Measurements from ENCODE around the gene PLEKHN1.

Gene PLEKHN1, protein sequence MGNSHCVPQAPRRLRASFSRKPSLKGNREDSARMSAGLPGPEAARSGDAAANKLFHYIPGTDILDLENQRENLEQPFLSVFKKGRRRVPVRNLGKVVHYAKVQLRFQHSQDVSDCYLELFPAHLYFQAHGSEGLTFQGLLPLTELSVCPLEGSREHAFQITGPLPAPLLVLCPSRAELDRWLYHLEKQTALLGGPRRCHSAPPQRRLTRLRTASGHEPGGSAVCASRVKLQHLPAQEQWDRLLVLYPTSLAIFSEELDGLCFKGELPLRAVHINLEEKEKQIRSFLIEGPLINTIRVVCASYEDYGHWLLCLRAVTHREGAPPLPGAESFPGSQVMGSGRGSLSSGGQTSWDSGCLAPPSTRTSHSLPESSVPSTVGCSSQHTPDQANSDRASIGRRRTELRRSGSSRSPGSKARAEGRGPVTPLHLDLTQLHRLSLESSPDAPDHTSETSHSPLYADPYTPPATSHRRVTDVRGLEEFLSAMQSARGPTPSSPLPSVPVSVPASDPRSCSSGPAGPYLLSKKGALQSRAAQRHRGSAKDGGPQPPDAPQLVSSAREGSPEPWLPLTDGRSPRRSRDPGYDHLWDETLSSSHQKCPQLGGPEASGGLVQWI

GRCh38 chr1:966135-966703 is at the start of gene PLEKHN1:
Gene PLEKHN1 (plus strand): TSS chr1:966482. CDS start chr1:966532, 50 bp downstream.
- FAIRE-seq = no peak

GRCh38 chr1:917076-917459 is 49.2 kb upstream of the PLEKHN1 start:
- no peak for FAIRE-seq

DNA sequence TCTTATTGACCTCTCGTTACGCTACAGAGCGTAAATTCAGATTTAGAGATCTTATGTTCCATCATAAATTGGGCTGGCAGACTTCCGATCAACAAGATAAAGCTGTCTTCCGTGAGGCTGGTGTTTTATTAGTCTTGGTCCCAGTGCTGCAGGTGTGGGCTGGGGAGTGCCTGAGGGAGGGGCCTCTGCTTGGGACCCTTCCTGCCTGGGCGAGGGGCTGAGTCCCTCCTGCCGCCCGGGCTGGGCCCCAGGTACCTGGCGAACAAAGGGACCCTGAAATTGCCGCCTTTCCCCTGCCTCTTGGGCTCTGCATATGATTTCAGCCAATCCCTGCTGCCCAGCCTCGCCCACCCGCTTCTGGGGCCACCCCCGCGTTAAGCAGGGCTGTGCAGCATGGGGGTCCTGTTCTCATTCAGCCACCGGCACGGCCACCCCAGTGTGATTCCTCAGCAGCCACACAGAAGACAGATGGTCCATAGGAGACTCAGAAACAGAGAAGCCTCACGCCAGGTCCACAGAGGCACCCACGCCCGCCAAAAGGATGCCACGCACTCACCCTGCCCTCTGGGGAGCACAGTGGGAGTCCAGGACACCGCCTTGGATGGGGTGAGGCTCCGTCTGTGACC is 48.7 kb upstream of the PLEKHN1 start:
- no peak for FAIRE-seq

DNA sequence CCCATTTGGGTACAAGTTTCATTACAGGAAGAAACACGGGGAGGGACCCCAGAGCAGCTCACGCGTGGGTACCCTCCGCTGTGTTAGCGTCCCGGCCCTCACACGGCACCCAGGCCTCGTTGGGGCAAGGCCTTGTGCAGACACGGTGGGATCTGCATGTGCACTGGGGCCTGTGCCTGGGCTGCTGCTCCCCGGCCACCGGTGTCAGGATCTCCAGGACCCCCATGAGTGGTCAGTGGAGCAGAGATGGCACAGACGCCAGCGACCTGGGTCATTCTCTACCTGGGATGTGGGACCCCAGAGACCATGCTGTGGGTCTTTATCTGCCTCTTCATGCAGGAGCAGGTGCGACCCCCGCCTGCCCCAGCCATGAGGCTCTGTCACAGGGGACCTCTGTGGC is 47.9 kb upstream of the PLEKHN1 start:
- FAIRE-seq = no peak

GRCh38 chr1:918843-919242 is 47.4 kb upstream of the PLEKHN1 start:
- no peak for FAIRE-seq

GRCh38 chr1:919271-919872 is 46.9 kb upstream of the PLEKHN1 start:
- FAIRE-seq = no peak

DNA sequence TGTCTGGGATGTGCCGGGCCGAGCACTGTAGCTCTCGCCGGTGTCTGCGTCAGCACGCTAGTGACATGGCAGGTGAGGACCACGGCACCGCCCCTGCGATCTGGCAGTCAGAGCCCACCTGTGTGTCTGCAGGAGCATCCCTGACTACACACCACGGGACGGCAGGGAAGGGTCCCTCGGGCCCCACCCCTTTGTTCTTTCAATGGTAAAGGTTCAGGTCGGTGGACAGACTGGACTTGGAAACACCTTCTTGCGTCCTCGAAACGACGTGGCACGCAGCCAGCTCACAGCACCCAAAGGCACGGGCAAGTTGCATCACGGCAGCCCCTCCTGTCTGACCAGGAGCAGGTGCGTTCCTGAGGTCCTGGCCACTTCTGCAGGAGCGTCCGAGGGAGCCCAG is 46.3 kb upstream of the PLEKHN1 start:
- FAIRE-seq = no peak

DNA sequence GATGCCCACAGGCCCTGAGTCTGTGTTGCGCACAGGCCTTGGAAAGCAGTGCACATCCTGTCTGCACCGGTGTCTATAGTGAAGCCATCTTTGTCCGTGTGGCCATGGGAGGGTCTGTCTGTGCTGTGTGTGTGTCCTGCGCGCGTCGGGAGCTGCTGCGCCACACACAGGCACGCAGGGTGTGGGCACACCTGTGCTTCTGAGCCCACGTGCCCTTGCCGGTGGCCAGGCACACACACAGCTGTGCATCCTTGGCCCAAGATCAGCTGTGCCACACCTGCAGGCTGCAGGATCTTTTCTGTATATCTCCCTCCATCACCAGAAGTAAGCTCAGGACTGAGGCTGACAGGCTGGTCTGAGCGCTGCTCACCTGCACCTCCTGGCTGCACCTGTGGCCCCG is 45.8 kb upstream of the PLEKHN1 start:
- no peak for FAIRE-seq

GRCh38 chr1:921011-921837 is 45.1 kb upstream of the PLEKHN1 start:
- FAIRE-seq = no peak

- FAIRE-seq = no peak
These were observed 42.9 kb upstream of the PLEKHN1 start, which contains the start of gene SAMD11 for GRCh38 chr1:923131-923990. Gene SAMD11 (plus strand): TSS chr1:923923. CDS start chr1:924432, 509 bp downstream.

DNA sequence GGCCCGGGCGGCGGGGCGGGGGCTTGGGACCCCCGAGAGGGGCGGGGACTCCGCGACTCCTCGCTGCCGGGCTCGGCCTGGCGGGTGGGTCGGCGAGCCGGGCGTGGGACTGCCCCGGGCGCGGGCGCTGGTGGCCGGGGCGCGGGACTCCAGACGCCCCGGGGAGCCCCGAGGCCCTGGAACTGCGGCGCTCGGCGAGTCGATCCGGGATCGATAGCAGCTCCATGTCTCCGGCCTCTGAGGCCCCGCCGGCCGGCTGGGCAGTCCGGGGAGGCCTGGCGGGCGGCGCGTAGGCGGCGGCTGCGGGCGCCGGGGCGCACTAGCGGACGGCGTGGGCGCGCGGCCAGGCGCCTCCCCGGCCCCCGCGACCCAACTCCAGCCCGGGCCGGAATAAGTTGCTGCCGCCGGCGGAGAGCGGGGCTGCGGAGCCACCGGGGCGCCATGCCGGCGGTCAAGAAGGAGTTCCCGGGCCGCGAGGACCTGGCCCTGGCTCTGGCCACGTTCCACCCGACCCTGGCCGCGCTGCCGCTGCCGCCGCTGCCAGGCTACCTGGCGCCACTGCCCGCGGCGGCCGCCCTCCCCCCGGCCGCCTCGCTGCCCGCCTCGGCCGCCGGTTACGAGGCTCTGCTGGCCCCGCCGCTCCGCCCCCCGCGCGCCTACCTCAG is 42.2 kb upstream of the PLEKHN1 start:
- no peak for FAIRE-seq

DNA sequence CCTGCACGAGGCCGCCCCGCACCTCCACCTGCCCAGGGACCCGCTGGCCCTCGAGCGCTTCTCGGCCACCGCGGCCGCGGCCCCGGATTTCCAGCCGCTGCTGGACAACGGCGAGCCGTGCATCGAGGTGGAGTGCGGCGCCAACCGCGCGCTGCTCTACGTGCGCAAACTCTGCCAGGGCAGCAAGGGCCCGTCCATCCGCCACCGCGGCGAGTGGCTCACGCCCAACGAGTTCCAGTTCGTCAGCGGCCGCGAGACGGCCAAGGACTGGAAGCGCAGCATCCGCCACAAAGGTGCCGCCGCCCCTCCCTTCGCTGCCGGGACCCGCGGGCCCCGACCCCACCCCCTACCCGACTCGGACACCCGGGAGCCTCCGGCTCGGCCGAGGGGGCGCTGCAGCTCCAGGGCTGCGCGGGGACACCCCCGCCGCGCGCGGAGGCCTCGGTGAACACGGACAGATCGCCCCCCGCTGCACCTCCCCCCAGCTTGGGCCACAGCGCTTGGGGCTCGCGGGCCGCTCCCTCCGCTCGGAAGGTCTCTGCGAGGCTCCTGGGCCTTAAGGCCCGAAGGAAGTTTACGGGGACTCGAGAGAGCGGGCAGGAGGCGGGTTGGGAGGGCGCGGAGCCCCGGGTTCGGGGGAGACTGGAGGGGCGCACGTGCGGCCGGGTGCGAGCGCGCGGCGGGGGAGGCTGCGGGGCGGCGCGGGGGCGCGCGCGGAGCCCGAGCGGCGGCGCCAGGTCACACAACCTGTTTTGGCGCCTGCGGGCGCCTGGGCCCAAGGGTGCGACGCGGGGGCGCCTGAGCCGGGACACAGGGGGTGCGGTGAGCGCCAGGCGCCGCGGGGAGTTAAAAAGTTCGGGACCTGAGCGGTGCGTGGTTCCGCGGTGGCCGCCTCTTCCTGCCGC is 41.4 kb upstream of the PLEKHN1 start:
- no peak for FAIRE-seq

DNA sequence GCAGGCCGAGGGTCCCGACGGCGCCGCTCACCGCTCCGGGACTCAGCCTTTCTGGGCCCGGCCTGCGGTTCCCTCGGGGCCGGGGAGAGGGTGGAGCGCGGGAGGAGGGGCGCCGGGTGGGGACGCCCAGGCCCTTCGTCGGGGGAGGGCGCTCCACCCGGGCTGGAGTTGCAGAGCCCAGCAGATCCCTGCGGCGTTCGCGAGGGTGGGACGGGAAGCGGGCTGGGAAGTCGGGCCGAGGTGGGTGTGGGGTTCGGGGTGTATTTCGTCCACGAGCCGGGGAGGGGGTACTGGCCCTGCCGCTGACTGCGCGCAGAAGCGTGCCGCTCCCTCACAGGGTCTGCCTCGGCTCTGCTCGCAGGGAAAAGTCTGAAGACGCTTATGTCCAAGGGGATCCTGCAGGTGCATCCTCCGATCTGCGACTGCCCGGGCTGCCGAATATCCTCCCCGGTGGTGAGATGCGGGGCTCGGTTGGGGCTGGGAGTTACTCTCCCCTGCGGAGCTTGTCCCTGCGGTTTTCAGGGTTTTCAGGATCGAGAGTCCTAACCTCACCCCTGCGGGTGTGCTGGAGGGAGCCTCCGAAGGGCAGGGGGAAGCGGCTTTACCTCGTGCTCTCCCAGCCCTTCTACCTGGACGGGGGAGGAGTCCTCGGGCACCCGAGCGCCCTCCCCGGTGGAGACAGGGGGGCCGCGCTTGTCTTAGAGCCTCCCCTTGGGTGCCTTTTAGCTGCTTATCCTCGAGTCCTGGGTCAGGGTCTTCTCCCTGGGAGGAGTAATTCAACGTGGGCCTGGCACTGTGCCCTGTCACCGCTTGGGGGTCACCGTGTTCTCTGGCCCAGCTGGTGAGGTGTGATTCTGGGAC is 40.5 kb upstream of the PLEKHN1 start:
- no peak for FAIRE-seq

DNA sequence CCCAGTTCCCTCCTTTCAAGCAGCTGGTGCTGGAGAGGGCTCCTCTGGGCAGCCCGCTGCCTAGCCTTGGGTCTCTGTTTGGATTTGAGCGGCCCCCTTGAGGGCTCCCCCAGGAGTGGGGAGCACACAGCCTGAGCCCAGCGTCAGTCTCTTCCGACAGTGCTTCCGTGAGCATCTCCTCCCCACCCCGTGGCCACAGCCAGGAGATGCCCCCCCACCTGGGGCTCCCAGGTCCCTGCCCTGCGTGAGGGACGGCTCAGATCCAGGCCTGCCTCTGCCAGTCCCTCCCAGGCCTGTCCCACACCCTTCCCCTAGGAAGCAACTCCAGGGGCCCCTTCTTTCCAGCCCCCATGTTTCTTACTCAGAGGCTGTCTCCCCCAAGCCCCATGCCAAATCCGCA is 39.0 kb upstream of the PLEKHN1 start:
- FAIRE-seq = no peak

- no peak for FAIRE-seq
These were observed 38.5 kb upstream of the PLEKHN1 start for GRCh38 chr1:927748-928147.

- FAIRE-seq = peak; percentile 3
These were observed 37.2 kb upstream of the PLEKHN1 start for GRCh38 chr1:928825-929661.
